T-helper 2 cell treated with Interferon-gamma antibody and Interleukin-4, amounts not matched to agents 5 μg/mL and 100 μg/mL, for 36 hours (primary cell): ENCODE data around the gene RBM15.

Experiments used
- DNase-seq: peaks from one replicate; pipeline ENCODE4 v3.0.0; 2021; ENCODE audit warnings: low spot score
- H3K27ac Mint-ChIP-seq: one replicate; pipeline ENCODE4 v1.8.0; 2021; ENCODE audit warnings: mild to moderate bottlenecking, mixed read lengths
- H3K27me3 Mint-ChIP-seq: one replicate; pipeline ENCODE4 v1.8.0; 2021; ENCODE audit warnings: low read depth, mixed read lengths
- H3K36me3 Mint-ChIP-seq: one replicate; pipeline ENCODE4 v1.8.0; 2021; ENCODE audit warnings: low read depth, mixed read lengths
- H3K4me1 Mint-ChIP-seq: one replicate; pipeline ENCODE4 v1.8.0; 2021; ENCODE audit warnings: low read depth, mixed read lengths
- H3K4me3 Mint-ChIP-seq: one replicate; pipeline ENCODE4 v1.8.0; 2022; ENCODE audit warnings: mild to moderate bottlenecking, moderate library complexity, mixed read lengths
- H3K9me3 Mint-ChIP-seq: one replicate; pipeline ENCODE4 v1.8.0; 2021; ENCODE audit warnings: mixed read lengths

Gene RBM15

DNA sequence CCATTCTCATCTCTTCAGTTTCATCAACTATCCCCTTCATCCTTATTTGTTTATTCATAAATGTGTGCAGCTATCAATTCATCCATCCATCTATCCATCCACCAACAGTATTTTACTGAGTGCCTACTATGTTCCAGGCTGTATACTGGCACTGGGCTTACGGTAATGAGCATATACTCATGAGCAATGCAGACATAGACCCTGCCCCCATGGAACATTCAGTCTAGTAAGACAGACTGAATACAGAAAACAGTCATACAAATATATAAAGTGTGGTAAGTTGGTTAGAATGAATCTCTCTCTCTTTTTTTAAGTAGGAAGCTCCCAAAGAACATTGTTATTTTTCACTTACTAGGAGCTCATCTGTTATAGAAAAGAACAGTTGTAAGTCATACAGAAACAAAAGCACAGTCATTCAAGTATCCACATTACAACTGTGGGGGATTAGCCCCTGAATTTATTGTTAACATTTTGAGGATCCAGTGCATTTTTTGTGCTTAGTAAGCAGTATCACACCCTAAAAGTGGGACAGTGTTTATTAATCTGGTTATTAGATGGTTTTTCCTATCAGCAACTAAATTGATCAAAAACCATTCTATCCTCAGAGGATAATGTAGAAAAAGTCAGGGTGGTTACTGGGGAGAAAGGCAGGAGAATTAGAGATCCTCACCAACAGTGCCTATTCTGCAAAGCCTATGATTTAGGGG lies 48.0 kb downstream of the RBM15 start:
- peaks cover 16% of the 10 kb centered on the region for H3K4me1 Mint-ChIP-seq
- peaks cover 18% of the 10 kb centered on the region for H3K36me3 Mint-ChIP-seq
- no peaks in the 10 kb centered on the region for H3K9me3 Mint-ChIP-seq
- no peaks in the 10 kb centered on the region for H3K27me3 Mint-ChIP-seq
- H3K27ac Mint-ChIP-seq, result no peak overlapping the region
- DNase-seq, result no peak
- no peak overlapping the region for H3K4me3 Mint-ChIP-seq

DNA sequence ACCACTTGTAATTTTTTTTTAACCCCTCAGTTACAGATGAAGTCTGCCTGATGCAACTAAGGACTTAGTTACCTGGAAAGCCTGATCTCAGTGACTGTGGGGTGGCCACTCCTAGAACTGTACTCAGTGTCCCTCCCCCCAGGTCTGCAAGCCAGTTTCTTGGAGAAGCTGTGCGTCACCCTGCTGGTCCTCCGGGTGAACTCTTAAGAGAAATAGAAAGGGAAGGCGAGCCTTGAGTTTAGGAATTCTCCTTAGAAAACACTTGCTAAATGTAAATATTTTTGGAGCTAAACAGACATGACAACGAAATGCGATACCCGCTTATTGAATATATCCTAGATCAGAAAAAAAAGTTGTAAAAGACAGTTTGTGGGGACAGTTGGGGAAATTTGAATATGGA lies 50.9 kb downstream of the RBM15 start:
- DNase-seq, result no peak
- Mint-ChIP-seq H3K36me3 (peaks cover 16% of the 10 kb centered on the region), H3K4me3 (no peak overlapping the region)

DNA sequence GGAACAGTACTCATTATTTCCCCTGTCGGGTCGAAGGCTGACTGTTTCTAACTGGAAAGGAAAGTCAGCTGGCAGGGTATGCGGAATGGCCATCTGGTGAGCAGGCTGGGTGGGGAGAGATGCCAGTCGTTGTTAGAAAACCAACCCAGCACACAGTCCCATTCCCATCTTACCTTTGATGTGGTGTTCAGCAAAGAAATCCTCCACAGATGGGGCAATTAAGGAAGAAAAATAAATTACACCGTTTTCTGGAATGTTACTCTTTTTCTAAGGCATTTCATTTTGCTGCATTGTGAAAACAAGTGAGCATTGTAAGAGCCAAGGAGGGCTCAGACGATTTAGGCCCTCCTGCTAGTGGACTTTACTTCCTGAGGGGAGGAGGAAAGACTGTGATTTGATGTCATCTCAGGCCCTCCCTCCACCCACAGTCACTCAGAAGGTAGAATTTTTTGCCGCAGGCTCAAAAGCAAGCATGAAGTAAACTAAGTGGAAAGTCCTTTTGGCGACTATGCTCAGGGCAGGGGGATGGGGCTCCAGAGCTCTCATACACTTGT lies 51.6 kb downstream of the RBM15 start, which contains the start of gene SLC16A4:
Gene SLC16A4 (minus strand): TSS at position 335 of the 554 bp plus-strand sequence. CDS start 1,703 bp downstream, outside the sequence.
- Mint-ChIP-seq H3K4me1 (peaks cover 4% of the 10 kb centered on the region), H3K27ac (no peak within 1 kb of the TSS), H3K27me3 (no peaks in the 10 kb centered on the region), H3K36me3 (peaks cover 18% of the 10 kb centered on the region), H3K9me3 (no peaks in the 10 kb centered on the region), H3K4me3 (no peak within 1 kb of the TSS)
- no peak for DNase-seq

More for the DNA sequence above, 50.9 kb downstream of the RBM15 start:
- Mint-ChIP-seq H3K27ac (no peak overlapping the region), H3K4me1 (peaks cover 4% of the 10 kb centered on the region), H3K9me3 (no peaks in the 10 kb centered on the region), H3K27me3 (no peaks in the 10 kb centered on the region)

DNA sequence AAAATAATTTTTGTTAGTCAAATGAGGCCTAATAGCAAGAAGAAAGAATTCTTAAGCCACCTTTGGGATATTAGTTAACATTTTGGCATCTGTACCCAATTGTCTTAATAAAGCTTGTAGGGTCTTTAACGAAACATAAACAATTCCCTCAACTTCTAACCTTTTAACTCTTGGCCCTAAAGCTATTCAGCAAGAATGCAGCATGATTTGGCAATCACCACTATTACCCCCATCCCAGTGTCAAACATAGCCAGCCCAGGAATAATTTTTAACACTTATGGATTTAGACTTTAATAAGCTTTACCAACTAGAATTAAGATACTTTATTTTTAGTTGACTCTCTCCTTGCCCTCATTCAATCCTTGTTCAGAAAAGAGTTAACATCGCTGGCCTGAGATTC lies 54.1 kb downstream of the RBM15 start:
- Mint-ChIP-seq H3K4me3 (no peak overlapping the region), H3K9me3 (no peaks in the 10 kb centered on the region), H3K4me1 (no peaks in the 10 kb centered on the region), H3K27me3 (no peaks in the 10 kb centered on the region), H3K27ac (no peak overlapping the region), H3K36me3 (peaks cover 19% of the 10 kb centered on the region)
- no peak for DNase-seq

DNA sequence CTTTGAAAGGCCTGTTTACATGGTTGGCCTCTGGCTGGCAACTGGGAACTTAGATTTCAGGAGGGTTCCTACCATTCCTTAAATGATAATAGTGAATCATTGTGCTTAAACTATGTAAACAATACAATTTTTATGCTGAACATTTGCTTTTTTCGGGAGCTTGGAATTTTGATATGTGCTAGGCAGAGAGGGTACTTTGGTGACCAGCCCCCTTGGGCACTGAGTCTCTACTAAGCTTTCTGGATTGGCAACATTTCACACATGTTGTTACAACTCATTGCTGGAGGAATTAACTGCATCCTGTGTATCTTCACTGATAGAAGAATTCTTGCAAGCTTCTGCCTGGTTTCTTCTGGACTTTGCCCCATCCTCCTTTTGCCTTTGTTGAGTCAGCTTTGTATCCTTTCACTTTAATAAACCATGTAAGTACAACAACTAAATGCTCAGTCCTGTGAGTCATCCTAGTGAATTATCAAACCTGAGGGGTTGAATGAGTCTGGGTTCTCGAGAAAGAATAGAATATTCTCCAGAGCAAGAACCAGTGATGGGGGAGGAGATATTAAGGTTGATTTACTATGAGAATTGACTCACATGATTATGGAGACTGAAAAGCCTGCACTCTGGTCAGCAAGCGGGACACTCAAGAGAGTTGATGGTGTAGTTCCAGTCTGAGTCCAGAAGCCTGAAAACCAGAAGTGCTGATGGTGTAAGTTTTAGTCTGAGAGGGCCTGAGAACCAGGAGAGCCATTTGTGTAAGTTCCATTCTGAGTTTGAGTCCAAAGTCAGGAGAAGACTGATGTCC lies 54.7 kb downstream of the RBM15 start:
- no peak for DNase-seq
- H3K36me3 Mint-ChIP-seq, result peaks cover 21% of the 10 kb centered on the region
- no peaks in the 10 kb centered on the region for H3K27me3 Mint-ChIP-seq
- H3K4me1 Mint-ChIP-seq, result no peaks in the 10 kb centered on the region
- H3K27ac Mint-ChIP-seq, result no peak overlapping the region
- H3K9me3 Mint-ChIP-seq, result no peaks in the 10 kb centered on the region
- no peak overlapping the region for H3K4me3 Mint-ChIP-seq

DNA sequence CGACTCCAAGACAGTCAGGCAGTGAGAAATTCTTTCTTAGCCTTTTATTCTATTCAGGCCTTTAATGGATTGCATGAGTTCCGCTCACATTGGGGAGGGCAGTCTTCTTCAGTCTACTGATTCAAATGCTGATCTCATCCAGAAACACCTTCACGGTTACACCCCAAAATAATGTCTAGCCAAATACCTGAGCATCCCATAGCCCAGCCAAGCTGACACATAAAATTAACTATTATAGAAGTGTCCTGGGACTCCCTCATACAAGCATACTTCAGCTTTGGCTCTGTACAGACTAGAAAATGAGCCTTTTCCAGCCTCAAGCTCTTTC lies 55.3 kb downstream of the RBM15 start:
- Mint-ChIP-seq H3K27me3 (no peaks in the 10 kb centered on the region), H3K27ac (no peak overlapping the region)
- no peak for DNase-seq

More for the DNA sequence above, 55.3 kb downstream of the RBM15 start:
- no peak overlapping the region for H3K4me3 Mint-ChIP-seq
- H3K36me3 Mint-ChIP-seq, result peaks cover 24% of the 10 kb centered on the region
- H3K4me1 Mint-ChIP-seq, result no peaks in the 10 kb centered on the region
- no peaks in the 10 kb centered on the region for H3K9me3 Mint-ChIP-seq
